Measurements from ENCODE around the gene USP16. TPM values are rescaled to one million over a fixed set of nuclear protein-coding genes. Genes with fewer than 3 reads are reported as not detected.

Gene USP16
- total and polyA plus RNA-seq, 2 of the 13 experiments (the other 11 are each of a cell fraction or from before 2014, with no cell fraction given): 16.5 to 46.9 TPM

- TF ChIP-seq FOXP4 (CRISPR knock-in tag; IDR thresholded peaks at IDR 0.05) (peak; percentile 56; the same call in 1 of the 2 replicates), ZNF24 (IDR thresholded peaks at IDR 0.05) (no peak), ZBTB38 (CRISPR knock-in tag; IDR thresholded peaks at IDR 0.05) (peak; percentile 90), ATRX (CRISPR knock-in tag; IDR thresholded peaks at IDR 0.05; ENCODE audit: borderline replicate concordance) (no peak), ZNF207 (IDR thresholded peaks at IDR 0.05; ENCODE audit: borderline replicate concordance) (no peak), THRA (CRISPR knock-in tag; IDR thresholded peaks at IDR 0.05; ENCODE audit: borderline replicate concordance) (peak; percentile 73; the same call in 1 of the 2 replicates), ZNF747 (CRISPR knock-in tag; IDR thresholded peaks at IDR 0.05; ENCODE audit: borderline replicate concordance) (no peak), ZNF180 (CRISPR knock-in tag; IDR thresholded peaks at IDR 0.05; ENCODE audit: borderline replicate concordance, low read depth) (no peak), ZNF292 (CRISPR knock-in tag; IDR thresholded peaks at IDR 0.05; ENCODE audit: borderline replicate concordance, low read depth) (no peak), ZNF567 (CRISPR knock-in tag; IDR thresholded peaks at IDR 0.05; ENCODE audit: borderline replicate concordance) (no peak; the same call in 1 of the 2 replicates), SP5 (CRISPR knock-in tag; IDR thresholded peaks at IDR 0.05; ENCODE audit: borderline replicate concordance, low read depth) (peak; percentile 18; the same call in 1 of the 2 replicates), CREBL2 (CRISPR knock-in tag; IDR thresholded peaks at IDR 0.05; ENCODE audit: borderline replicate concordance) (0 out of 2 replicates have a peak, but pooled peaks have one; percentile 67), ZNF343 (CRISPR knock-in tag; IDR thresholded peaks at IDR 0.05) (0 out of 2 replicates have a peak, but pooled peaks have one; percentile 72), ZSCAN20 (CRISPR knock-in tag; IDR thresholded peaks at IDR 0.05; ENCODE audit: borderline replicate concordance) (no peak), HDAC2 (CRISPR knock-in tag; IDR thresholded peaks at IDR 0.05) (peak; percentile 86; the same call in 1 of the 2 replicates), TGIF2 (CRISPR knock-in tag; IDR thresholded peaks at IDR 0.05) (no peak), HCFC1 (IDR thresholded peaks at IDR 0.05; ENCODE audit: low read depth, low read length) (peak; percentile 68), NFRKB (IDR thresholded peaks at IDR 0.05) (no peak), ZBTB1 (CRISPR knock-in tag; IDR thresholded peaks at IDR 0.05; ENCODE audit: borderline replicate concordance) (no peak), CREB1 (IDR thresholded peaks at IDR 0.05) (peak; percentile 69), CREB1 (CRISPR knock-in tag; IDR thresholded peaks at IDR 0.05) (peak; percentile 83), SNAPC4 (CRISPR knock-in tag; IDR thresholded peaks at IDR 0.05) (peak; percentile 76; the same call in 1 of the 2 replicates)
Observed at GRCh38 chr21:29073222-29074006, 48.9 kb downstream of the USP16 start, which contains the start of gene CCT8 (continued).

All from HepG2 (cell line).